ENCODE measurements around the gene JAKMIP3.

DNA sequence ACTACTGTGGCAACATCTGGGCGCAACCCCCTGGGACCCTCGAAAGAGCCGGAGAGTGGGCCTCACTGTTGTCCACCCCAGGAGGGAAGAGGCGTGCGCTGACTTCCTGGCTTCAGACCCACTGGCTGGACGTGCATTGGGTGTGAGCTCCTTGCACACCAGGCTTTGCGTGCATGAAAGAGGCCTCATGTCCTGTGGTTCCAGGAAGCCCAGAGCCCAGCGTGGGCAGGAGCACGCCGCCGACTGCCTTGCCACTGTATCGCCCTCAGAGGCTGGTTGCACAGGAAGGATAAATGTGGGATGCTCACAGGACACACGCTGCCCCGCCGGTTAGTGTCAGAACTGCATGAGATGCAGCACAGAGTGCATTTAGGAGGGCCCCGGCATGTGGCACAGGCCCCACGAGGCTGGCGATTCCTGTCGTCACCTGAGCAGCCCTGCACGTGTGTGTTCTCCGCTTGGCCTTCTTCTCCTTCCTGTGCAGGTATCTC, 8.5 kb upstream of the JAKMIP3 start:
- TF ChIP-seq POLR2AphosphoS5 (IDR thresholded peaks at IDR 0.05) (no peak), POLR2A (IDR thresholded peaks at IDR 0.05) (no peak), EP300 (IDR thresholded peaks at IDR 0.05) (no peak)
- TF ChIP-seq, protein P1, sequence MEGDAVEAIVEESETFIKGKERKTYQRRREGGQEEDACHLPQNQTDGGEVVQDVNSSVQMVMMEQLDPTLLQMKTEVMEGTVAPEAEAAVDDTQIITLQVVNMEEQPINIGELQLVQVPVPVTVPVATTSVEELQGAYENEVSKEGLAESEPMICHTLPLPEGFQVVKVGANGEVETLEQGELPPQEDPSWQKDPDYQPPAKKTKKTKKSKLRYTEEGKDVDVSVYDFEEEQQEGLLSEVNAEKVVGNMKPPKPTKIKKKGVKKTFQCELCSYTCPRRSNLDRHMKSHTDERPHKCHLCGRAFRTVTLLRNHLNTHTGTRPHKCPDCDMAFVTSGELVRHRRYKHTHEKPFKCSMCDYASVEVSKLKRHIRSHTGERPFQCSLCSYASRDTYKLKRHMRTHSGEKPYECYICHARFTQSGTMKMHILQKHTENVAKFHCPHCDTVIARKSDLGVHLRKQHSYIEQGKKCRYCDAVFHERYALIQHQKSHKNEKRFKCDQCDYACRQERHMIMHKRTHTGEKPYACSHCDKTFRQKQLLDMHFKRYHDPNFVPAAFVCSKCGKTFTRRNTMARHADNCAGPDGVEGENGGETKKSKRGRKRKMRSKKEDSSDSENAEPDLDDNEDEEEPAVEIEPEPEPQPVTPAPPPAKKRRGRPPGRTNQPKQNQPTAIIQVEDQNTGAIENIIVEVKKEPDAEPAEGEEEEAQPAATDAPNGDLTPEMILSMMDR (IDR thresholded peaks at IDR 0.05): no peak
